ENCODE data around the gene TACC2.

DNA sequence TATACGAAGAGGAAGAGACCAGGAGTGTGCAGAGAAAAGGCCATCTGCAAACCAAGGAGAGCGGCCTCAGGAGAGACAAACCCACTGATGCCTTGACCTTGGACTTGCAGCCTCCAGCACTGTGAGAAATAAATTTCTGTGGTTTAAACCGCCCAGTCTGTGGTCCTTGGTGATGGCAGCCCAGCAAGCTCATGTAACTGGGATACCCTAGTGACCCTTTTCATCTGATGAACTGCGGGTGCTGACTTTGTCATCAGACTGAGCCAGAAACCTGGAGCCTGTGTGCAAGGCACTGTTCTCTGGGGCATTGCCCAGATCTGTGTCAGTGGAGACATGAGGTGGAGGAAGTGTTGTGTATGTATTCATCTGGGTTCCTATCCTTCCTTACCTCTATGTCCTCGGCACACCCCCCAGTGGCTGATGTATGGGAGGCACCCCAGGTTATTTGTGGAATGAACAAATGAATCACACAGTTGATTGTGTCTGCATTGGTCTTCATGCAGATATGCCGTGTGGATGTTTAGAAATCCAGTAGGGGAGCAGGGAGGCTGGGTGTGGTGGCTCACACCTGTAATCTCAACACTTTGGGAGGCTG lies 217.6 kb downstream of the TACC2 start:
- TF ChIP-seq, protein P1, sequence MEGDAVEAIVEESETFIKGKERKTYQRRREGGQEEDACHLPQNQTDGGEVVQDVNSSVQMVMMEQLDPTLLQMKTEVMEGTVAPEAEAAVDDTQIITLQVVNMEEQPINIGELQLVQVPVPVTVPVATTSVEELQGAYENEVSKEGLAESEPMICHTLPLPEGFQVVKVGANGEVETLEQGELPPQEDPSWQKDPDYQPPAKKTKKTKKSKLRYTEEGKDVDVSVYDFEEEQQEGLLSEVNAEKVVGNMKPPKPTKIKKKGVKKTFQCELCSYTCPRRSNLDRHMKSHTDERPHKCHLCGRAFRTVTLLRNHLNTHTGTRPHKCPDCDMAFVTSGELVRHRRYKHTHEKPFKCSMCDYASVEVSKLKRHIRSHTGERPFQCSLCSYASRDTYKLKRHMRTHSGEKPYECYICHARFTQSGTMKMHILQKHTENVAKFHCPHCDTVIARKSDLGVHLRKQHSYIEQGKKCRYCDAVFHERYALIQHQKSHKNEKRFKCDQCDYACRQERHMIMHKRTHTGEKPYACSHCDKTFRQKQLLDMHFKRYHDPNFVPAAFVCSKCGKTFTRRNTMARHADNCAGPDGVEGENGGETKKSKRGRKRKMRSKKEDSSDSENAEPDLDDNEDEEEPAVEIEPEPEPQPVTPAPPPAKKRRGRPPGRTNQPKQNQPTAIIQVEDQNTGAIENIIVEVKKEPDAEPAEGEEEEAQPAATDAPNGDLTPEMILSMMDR (IDR thresholded peaks at IDR 0.05; ENCODE audit: low read length), result no peak
- no peak for TF ChIP-seq EZH2 (IDR thresholded peaks at IDR 0.05; ENCODE audit: borderline replicate concordance, low read length)
